ENCODE results near the gene TSPAN7. TPM values are rescaled to one million over a fixed set of nuclear protein-coding genes. Genes with fewer than 3 reads are reported as not detected.

TSPAN7 gene
- polyA plus RNA-seq, 6 donors from 2014 or later = 0.58 TPM; not detected in 5

GRCh38 chrX:38636949-38637819 lies 75.8 kb downstream of the TSPAN7 start:
- DNase-seq (no peak), ATAC-seq (ENCODE audit: low read depth in 2 of 2) (no peak)
- Mint-ChIP-seq H3K27ac (no peak overlapping the region), H3K27me3 (peaks cover 0 to 18% (median 0%) of the 10 kb centered on the region in 3 donors), H3K4me1 (peaks cover 0 to 1% (median 0%) of the 10 kb centered on the region in 3 donors), H3K36me3 (no peaks in the 10 kb centered on the region), H3K9me3 (peaks cover 0 to 3% (median 0%) of the 10 kb centered on the region in 7 donors), H3K4me3 (no peak overlapping the region)

GRCh38 chrX:38638952-38639529 lies 77.7 kb downstream of the TSPAN7 start:
- H3K4me3 Mint-ChIP-seq = no peak overlapping the region
- H3K27me3 Mint-ChIP-seq = peaks cover 0 to 29% (median 3%) of the 10 kb centered on the region in 3 donors
- peaks cover 0 to 3% (median 0%) of the 10 kb centered on the region in 7 donors for H3K9me3 Mint-ChIP-seq
- no peaks in the 10 kb centered on the region for H3K36me3 Mint-ChIP-seq
- DNase-seq (no peak), ATAC-seq (ENCODE audit: low read depth in 2 of 2) (no peak)
- H3K4me1 Mint-ChIP-seq = no peaks in the 10 kb centered on the region
- no peak overlapping the region for H3K27ac Mint-ChIP-seq

GRCh38 chrX:38639730-38640129 lies 78.4 kb downstream of the TSPAN7 start:
- no peak for ATAC-seq (ENCODE audit: low read depth in 2 of 2)
- Mint-ChIP-seq H3K27ac (no peak overlapping the region), H3K4me3 (no peak overlapping the region), H3K27me3 (peaks cover 0 to 29% (median 3%) of the 10 kb centered on the region in 3 donors), H3K36me3 (no peaks in the 10 kb centered on the region), H3K9me3 (peaks cover 0 to 3% (median 0%) of the 10 kb centered on the region in 7 donors), H3K4me1 (no peaks in the 10 kb centered on the region)
- DNase-seq = no peak

- Mint-ChIP-seq H3K27ac (no peak overlapping the region), H3K36me3 (no peaks in the 10 kb centered on the region), H3K4me3 (no peak overlapping the region), H3K9me3 (peaks cover 0 to 3% (median 0%) of the 10 kb centered on the region in 7 donors), H3K27me3 (peaks cover 0 to 29% (median 3%) of the 10 kb centered on the region in 3 donors), H3K4me1 (no peaks in the 10 kb centered on the region)
- no peak for ATAC-seq (ENCODE audit: low read depth in 2 of 2)
- no peak for DNase-seq
Observed at GRCh38 chrX:38641197-38641596, 79.9 kb downstream of the TSPAN7 start.

GRCh38 chrX:38643903-38644302 lies 82.6 kb downstream of the TSPAN7 start:
- H3K27ac Mint-ChIP-seq = no peak overlapping the region
- H3K36me3 Mint-ChIP-seq = no peaks in the 10 kb centered on the region
- H3K27me3 Mint-ChIP-seq = peaks cover 0 to 29% (median 3%) of the 10 kb centered on the region in 3 donors
- DNase-seq (no peak), ATAC-seq (ENCODE audit: low read depth in 2 of 2) (no peak)
- no peak overlapping the region for H3K4me3 Mint-ChIP-seq
- peaks cover 0 to 2% (median 0%) of the 10 kb centered on the region in 7 donors for H3K9me3 Mint-ChIP-seq
- no peaks in the 10 kb centered on the region for H3K4me1 Mint-ChIP-seq

GRCh38 chrX:38646129-38646528 lies 84.8 kb downstream of the TSPAN7 start:
- H3K36me3 Mint-ChIP-seq = no peaks in the 10 kb centered on the region
- peaks cover 0 to 2% (median 0%) of the 10 kb centered on the region in 7 donors for H3K9me3 Mint-ChIP-seq
- H3K4me1 Mint-ChIP-seq = no peaks in the 10 kb centered on the region
- DNase-seq = no peak
- no peak overlapping the region for H3K27ac Mint-ChIP-seq
- peaks cover 0 to 19% (median 3%) of the 10 kb centered on the region in 3 donors for H3K27me3 Mint-ChIP-seq
- no peak overlapping the region for H3K4me3 Mint-ChIP-seq
- no peak for ATAC-seq (ENCODE audit: low read depth in 2 of 2)

- ATAC-seq (ENCODE audit: low read depth in 2 of 2) = no peak
- Mint-ChIP-seq H3K9me3 (peaks cover 0 to 2% (median 0%) of the 10 kb centered on the region in 7 donors), H3K4me1 (no peaks in the 10 kb centered on the region), H3K27me3 (no peaks in the 10 kb centered on the region), H3K27ac (no peak overlapping the region), H3K36me3 (no peaks in the 10 kb centered on the region), H3K4me3 (no peak overlapping the region)
- DNase-seq = no peak
Observed at GRCh38 chrX:38649221-38649620, 87.9 kb downstream of the TSPAN7 start.

- no peaks in the 10 kb centered on the region for H3K36me3 Mint-ChIP-seq
- H3K27me3 Mint-ChIP-seq = no peaks in the 10 kb centered on the region
- H3K27ac Mint-ChIP-seq = no peak overlapping the region
- peaks cover 0 to 2% (median 0%) of the 10 kb centered on the region in 7 donors for H3K9me3 Mint-ChIP-seq
- no peak overlapping the region for H3K4me3 Mint-ChIP-seq
- ATAC-seq (ENCODE audit: low read depth in 2 of 2) (no peak), DNase-seq (no peak)
- no peaks in the 10 kb centered on the region for H3K4me1 Mint-ChIP-seq
Observed at GRCh38 chrX:38649674-38650647, 88.6 kb downstream of the TSPAN7 start.

GRCh38 chrX:38651625-38652601 lies 90.6 kb downstream of the TSPAN7 start:
- Mint-ChIP-seq H3K27ac (no peak overlapping the region), H3K36me3 (no peaks in the 10 kb centered on the region), H3K9me3 (peaks cover 0 to 2% (median 0%) of the 10 kb centered on the region in 7 donors), H3K4me1 (no peaks in the 10 kb centered on the region), H3K27me3 (no peaks in the 10 kb centered on the region), H3K4me3 (no peak overlapping the region)
- DNase-seq (no peak), ATAC-seq (ENCODE audit: low read depth in 2 of 2) (no peak)

- Mint-ChIP-seq H3K27ac (no peak overlapping the region), H3K4me1 (no peaks in the 10 kb centered on the region), H3K36me3 (no peaks in the 10 kb centered on the region), H3K27me3 (no peaks in the 10 kb centered on the region), H3K4me3 (no peak overlapping the region), H3K9me3 (peaks cover 0 to 2% (median 0%) of the 10 kb centered on the region in 7 donors)
- no peak for DNase-seq
- ATAC-seq (ENCODE audit: low read depth in 2 of 2) = no peak
Observed at GRCh38 chrX:38652934-38653442, 91.6 kb downstream of the TSPAN7 start.

GRCh38 chrX:38654302-38654701 lies 93.0 kb downstream of the TSPAN7 start:
- no peak overlapping the region for H3K4me3 Mint-ChIP-seq
- peaks cover 0 to 10% (median 0%) of the 10 kb centered on the region in 3 donors for H3K27me3 Mint-ChIP-seq
- no peak for DNase-seq

GRCh38 chrX:38656350-38656915 lies 95.1 kb downstream of the TSPAN7 start:
- Mint-ChIP-seq H3K9me3 (peaks cover 0 to 4% (median 0%) of the 10 kb centered on the region in 7 donors), H3K4me3 (no peak overlapping the region), H3K27me3 (peaks cover 0 to 10% (median 0%) of the 10 kb centered on the region in 3 donors), H3K4me1 (no peaks in the 10 kb centered on the region), H3K36me3 (no peaks in the 10 kb centered on the region), H3K27ac (no peak overlapping the region)
- no peak for ATAC-seq (ENCODE audit: low read depth in 2 of 2)
- DNase-seq = no peak

More at GRCh38 chrX:38654302-38654701, 93.0 kb downstream of the TSPAN7 start:
- no peak overlapping the region for H3K27ac Mint-ChIP-seq
- no peaks in the 10 kb centered on the region for H3K36me3 Mint-ChIP-seq
- no peak for ATAC-seq (ENCODE audit: low read depth in 2 of 2)
- no peaks in the 10 kb centered on the region for H3K4me1 Mint-ChIP-seq
- peaks cover 0 to 4% (median 0%) of the 10 kb centered on the region in 7 donors for H3K9me3 Mint-ChIP-seq

Data from naive B cell (primary cell).